ENCODE data around the gene MIPOL1. TPM values are rescaled to one million over a fixed set of nuclear protein-coding genes. Genes with fewer than 3 reads are reported as not detected.
"Not testable (repeated sequence)": the region's sequence is repeated elsewhere in the genome, so short reads cannot be mapped to it uniquely, and the experiment has no call there.

The MIPOL1 gene
- total RNA-seq, 1 donor from 2014 or later, result 12.3 TPM

DNA sequence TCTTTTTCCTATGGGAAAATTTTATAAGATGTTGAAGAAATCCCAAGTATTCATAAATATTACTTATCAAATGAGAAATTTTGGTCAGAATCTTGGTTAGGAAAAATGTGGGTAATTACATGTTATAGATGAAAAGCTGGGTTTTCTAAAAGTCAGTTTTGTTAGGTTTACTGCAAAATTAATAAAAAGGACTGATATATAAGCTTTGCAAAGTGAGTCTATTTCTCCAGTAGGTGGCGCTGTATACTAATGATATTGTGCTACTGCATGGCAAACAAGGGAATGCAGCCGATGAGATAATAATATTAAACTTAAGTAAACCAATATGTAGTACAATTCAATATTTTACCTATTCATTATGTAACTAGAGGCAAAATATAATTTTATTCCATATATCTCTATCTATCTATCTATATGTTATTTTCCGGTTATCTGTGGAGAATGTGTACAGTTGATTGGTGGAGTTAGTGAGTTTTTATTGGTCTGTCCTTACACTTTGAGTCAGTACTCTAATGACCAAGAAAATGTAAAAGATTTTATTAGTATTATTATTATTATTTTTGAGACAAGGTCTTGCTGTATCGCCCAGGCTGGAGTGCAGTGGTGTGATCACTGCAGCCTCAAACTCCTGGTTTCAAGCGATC lies 32.9 kb downstream of the MIPOL1 start:
- DNase-seq (ENCODE audit: extremely low read depth, low read depth, low spot score), result no peak

DNA sequence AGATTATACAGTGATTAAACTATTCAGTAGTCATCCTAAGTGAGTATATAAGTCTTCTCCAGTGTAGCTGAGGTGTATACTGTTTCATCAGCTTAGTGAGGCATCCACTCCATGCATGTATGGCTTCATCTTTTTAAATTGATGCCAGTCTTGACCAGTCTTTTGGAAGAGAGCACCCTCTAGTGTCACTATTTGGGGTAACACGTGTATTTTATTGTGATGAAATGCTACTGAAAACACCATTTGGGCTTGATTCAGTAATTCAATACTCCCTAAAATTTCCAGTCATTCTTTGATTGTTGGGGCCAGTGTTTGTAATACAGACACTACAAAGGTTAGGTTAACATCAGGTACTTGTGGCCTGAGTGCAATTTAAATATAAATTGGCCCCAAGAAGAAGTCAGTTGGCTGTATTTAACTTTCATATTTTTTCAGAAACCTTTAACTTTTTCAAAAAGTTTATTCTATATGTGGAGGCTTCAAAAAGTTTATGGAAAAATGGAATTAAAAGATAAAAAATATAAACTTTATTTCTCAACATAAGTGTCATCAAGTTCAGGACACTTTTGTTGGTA lies 35.3 kb downstream of the MIPOL1 start:
- no peak for DNase-seq (ENCODE audit: extremely low read depth, low read depth, low spot score)

DNA sequence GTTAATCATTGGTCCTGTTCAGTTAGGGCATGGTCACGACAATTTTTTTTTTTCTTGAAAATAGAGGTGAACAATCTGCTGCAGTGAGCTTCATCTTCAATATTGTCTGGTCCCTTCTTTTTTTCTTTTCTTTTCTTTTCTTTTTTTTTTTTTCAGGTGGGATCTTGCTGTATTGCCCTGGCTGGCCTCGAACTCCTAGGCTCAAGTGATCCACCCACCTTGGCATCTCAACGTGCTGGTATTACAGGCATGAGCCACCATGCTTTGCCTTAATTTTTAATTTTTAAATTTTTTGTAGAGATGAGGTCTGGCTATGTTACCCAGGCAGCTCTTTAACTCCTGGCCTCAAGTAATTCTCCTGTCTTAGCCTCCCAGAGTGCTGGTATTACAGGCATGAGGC lies 36.5 kb downstream of the MIPOL1 start:
- no peak for DNase-seq (ENCODE audit: extremely low read depth, low read depth, low spot score)

DNA sequence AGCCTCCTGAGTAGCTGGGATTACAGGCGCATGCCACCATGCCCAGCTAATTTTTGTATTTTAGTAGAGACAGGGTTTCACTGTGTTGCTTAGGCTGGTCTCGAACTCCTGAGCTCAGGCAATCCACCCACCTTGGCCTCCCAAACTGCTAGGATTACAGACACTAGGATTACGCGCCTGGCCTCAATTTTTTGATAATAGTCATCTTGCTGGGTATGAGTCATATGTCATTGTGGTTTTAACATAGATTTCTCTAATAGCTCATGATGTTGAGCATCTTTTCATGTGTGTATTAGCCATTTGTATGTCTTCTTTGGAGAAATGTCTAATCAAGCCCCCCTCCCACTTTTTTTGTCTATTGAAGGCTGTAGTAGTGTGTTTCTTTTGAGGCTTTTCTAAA lies 38.3 kb downstream of the MIPOL1 start:
- not testable (repeated sequence) for DNase-seq (ENCODE audit: extremely low read depth, low read depth, low spot score)

DNA sequence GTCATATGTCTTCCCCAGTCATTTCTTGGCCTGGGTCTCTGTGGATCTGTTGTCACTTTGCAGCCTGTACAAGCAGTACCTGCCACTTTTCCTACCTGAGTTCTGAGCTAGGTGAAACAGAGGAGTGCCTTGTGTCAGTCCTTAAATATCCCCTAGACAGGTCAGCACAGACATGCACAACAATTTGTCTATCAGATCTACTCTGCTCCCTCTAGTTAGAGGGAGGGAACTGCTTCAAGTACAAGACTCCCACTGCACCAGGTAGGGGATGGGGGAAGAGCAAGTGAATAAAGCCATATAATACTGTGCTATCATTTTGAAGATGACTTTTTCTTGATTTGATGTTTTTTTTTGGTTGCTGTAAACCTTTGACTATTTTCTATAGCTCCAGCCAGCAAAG lies 39.4 kb downstream of the MIPOL1 start:
- no peak for DNase-seq (ENCODE audit: extremely low read depth, low read depth, low spot score)

DNA sequence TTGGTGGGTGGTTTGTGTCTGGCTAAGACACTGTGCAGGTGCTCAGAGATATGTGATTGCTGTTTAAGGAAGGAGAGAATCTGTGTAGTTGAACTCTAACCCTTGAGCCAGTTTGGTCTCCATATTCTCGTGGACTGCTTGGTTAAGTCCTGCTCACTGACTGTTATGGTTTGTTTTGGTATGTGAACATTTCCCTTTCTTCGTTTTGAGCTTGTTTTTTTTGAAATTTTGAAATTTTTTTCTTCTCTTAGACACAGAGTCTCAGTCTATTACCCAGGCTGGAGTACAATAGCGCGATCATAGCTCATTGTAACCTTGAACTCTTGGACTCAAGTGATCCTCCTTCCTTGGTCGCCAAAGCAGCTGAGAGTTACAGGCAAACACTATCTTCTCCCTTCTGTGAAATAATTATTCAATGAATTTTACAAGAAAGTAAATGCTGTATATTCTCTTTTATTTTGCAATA lies 40.0 kb downstream of the MIPOL1 start:
- DNase-seq (ENCODE audit: extremely low read depth, low read depth, low spot score), result no peak

DNA sequence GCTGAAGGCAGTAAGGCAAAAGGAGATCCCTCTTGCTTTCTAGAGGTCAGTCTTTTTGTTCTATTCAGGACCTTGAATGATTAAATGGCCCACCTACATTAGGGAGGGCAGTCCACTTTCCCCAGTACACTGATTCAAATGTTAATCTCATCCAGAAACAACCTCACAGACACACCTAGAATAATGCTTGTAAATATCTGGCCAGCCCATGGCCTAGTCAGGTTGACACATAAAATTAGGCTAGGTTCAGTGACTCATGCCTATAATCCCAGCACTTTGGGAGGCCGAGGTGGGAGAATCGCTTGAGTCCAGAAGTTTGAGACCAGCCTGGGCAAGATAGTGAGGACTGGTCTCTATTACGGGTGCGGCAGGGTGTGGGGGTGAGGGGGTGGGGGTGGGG lies 43.5 kb downstream of the MIPOL1 start:
- no peak for DNase-seq (ENCODE audit: extremely low read depth, low read depth, low spot score)

DNA sequence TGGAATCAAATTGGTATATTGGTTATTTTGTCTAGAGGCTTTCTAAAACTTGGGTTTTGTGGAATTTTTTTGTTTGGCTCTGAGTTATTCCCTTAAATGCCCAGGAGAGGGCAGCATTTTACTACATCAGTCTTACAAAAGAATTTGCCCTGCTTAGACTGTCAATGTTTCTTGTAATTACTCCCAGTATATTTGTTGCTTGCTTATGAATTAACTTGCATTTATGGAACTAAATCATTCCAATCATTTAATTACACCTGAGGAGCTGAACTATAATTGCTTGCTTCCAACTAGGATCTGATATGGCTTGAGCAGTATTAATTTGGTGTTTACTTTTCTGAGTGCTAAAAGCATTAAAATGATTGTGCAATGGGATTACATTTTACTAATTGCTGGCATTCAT lies 48.7 kb downstream of the MIPOL1 start:
- peak; percentile 48 for DNase-seq (ENCODE audit: extremely low read depth, low read depth, low spot score)

DNA sequence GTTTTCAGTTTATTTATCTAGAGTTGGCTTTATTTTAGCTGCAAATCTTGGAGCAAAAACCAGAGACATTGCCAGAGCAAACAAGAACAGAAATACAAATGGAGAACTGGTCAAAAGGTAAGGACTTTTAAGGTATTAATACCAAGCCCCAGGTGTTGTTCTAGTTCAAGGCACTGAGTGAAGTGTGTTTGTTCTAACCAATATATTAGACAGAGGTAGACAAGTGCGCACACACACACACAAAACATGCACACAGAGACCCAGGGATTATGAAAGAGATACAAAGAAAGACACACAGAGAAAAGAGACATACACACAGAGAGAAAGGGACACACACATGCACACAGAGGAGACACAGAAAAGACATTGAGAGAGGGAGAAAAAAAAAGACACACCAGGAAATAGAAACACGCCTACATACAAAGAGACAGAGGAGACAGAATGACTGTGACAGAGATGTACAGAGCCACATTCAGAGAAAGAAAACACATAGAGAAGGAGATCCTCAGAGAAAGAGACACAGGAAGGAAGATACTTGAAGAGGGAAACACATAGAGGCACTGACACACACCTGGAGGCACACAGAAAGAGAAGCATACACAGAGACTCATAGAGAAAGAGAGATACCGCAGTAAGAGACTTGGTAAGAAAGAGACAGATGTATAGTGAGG lies 50.2 kb downstream of the MIPOL1 start:
- DNase-seq (ENCODE audit: extremely low read depth, low read depth, low spot score), result no peak

DNA sequence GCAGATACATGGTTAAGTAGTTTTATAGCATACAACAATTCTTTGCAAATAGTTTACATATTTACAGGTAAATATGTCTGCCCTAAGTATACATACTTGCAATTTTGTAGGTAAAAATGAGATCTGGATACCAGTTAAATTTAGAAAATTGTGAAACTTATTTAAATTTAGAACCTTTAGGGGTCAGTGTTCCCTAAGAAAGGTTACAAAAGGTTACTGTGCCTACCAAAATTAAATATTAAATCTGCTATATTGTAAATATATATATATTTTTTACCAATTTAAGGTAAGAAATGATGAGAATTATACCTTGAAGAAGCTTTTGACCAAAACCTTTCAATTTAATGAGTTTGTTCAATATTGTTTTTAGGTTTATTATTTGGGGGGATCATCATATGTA lies 54.0 kb downstream of the MIPOL1 start:
- no peak for DNase-seq (ENCODE audit: extremely low read depth, low read depth, low spot score)

DNA sequence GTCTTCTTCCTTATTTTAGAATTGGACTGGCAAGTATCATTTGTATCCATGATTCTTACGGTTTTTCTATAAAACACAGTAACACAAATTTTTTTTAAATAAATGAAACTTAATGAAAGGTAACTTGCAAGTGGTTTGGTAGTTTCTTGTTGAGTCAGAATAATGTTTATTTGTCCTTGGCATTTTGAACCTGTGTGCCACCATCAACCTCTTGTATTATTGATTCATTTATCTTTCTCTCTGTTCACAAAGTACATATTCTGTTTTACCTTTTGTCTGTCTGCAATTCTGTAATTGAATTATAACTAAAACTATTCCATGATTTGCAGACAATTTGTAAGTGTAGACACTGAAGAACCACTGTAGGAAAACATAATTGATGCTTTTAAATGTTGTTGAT lies 54.7 kb downstream of the MIPOL1 start:
- no peak for DNase-seq (ENCODE audit: extremely low read depth, low read depth, low spot score)

DNA sequence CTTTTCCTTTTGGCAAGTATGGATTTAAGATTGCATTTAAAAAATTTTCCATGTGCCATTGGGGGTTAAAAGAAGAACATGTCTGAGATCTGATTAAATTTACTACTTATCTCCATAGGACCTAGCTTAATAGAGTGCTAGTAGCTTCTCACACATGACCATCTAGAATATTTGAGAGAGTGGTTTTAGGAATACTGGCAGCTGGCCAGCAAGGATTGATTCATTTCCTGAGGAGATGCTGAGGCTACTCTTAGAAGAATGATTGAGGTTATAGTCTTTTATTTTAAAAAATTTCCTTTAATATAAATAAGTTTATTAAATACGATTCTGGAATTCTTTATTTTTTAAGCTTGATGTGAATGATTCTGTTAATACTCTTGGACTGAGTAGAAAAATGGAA lies 56.2 kb downstream of the MIPOL1 start:
- DNase-seq (ENCODE audit: extremely low read depth, low read depth, low spot score), result peak; percentile 70

DNA sequence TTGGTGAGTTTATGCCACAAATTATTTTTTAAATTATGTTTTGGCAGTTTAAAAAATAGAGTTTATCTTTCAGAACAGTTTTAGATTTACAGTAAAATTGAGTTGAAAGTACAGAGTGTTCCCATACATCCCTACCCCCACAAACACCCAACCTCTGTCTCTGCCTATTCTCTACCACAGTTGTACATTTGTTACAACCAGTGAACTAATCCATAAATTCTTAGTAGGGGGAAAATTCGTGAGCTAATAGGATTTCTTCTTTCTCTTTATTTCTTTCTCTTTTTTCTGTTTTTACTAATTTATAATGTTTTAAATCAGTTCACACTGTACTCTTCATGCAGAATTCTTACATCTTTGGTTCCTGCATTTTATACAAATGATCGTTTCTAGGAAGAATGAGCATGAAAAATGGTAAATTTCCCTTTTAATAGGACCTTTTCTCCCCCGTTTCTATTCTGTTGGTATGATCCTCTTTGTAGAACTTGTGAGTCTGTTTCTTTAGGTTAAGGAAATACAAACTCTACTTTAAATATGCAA lies 56.7 kb downstream of the MIPOL1 start:
- no peak for DNase-seq (ENCODE audit: extremely low read depth, low read depth, low spot score)

DNA sequence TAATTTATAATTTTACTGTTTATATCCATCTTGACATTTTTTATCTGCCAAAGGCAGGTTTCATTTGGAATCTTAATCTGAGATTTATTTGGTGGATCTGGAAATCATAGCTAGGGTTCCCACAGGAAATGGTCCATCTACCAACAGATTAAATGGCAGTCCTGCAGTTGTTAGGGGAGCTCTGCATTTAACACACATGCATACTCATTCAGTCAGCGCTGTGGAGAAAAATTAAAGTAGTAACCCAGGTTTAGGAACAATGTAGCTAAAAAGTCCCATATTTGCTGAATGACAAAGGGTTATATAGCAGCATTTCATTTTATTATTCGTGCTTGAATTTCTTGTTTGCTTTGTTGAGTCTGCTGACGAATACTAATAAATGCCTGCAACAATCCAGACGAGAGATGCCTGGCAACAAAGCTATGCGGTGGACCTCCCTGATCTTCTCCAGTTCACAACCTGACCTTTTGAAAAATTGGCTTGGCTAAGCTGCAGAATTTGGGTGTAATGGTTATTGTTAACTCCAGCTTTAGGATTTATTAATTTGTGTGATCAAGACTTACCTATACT lies 59.8 kb downstream of the MIPOL1 start:
- DNase-seq (ENCODE audit: extremely low read depth, low read depth, low spot score), result no peak

DNA sequence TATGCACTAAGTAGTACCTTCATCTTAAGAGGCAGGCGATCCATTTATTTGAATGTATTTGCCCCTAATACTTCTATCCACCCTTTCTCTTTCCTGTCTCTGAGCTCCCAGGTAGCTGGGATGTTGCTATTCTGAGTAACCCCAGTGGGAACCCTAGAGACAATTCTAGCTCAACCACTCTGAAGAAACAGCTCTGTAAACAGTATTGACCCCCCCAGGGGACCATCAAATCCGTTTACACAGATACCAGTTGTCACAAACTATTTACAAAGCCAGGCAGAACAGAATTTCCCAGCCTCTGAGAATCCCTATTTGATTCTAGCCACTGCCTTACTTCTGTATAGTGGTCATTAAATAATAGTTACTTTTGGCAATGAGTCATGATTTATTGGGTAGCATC lies 64.9 kb downstream of the MIPOL1 start:
- no peak for DNase-seq (ENCODE audit: extremely low read depth, low read depth, low spot score)

DNA sequence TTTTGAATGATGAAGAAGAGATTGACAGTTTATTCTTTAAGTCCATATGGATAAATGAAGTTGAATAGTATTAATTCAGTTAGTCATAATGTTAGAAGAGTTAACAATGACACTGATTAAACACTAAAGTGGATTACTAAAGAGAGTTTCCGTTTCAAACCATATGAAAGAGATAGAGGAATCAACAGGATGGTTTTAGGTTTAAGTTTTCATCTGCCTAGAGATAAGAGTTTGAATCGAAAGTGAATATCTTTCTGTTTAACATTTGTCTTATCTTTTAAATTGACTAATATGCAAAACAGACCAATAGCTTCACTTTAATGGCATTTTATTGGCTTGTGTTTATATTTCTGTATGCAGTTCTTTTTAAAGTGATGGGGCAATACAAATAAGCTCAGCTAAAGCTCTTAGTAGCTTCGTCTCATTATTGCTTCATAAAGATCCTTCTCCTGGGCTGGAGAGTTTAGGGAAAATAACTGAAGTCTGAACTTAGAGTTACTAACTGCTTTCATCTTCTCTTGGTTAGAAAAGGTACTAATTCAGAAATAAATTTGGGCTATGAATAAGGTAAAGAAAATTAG lies 66.0 kb downstream of the MIPOL1 start:
- DNase-seq (ENCODE audit: extremely low read depth, low read depth, low spot score), result no peak

DNA sequence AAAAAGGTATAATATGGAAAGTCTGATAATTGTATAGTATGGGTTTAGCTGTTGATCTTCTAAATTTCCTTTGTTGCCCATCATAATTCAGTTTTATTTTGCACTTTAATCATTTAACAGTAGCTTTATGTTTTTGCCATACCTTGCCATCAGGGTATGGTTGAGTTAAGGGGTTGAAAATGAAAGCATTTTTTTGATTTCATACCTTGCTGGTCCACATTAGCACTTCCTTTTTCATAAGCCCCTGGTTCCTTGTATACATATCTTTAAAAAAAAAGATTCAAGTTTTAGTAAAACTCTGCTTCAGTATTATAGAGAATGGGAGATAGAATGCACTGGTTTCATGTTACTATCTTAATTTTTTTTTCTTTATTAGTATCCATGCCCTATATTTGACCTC lies 71.1 kb downstream of the MIPOL1 start:
- no peak for DNase-seq (ENCODE audit: extremely low read depth, low read depth, low spot score)

DNA sequence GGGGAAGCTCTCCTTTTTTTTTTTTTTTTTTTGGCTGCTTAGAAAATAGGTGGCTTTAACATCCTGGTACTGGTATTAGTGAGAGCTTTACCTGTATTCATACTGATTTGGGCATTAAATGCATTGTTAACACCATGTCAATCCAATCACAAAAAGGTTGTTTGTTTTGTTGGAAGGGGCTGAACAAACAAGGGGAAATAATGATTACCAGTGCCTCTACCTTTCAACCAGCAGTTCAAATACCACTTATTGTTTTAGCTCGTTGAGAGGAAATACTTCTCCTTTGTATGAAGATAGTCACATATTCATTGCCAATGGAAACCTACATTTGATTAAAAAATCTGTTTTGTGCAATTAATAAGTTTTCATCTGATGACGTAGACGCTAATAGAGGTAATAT lies 72.9 kb downstream of the MIPOL1 start:
- no peak for DNase-seq (ENCODE audit: extremely low read depth, low read depth, low spot score)

DNA sequence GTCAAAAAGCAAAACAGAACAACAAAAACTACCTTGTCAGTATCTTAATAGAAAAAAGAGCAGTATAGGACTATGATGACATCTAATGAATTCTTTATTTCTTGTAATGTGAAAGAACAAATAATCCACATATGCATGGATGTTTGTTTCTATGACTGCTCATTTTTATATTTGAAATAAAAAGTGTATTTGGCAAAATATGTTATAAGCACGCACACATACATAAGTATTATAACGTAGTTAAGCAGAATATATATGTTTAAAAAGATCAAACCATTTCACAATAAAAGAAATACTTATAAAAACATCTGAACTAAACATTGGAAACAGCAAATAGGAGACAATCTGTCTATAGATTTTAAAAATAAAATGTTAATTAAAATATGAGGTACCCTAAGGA lies 74.8 kb downstream of the MIPOL1 start:
- no peak for DNase-seq (ENCODE audit: extremely low read depth, low read depth, low spot score)

DNA sequence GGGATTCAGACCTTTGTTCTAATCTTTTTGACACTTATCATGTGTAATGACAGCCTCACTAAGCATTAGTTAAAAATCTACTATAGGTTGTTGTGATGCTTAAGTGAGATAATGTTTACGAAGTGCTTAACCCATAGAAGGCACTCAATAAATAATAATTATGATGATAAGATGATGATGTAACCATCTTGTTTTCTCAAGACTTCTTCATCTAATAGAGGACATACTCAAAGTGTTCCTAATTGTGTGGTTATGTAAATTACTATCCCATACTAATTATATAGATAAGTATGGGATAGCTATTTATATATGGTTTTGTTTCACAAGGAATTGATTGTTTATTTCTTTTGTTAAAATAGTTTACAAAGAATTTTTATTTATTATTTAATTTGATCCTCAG lies 76.9 kb downstream of the MIPOL1 start:
- DNase-seq (ENCODE audit: extremely low read depth, low read depth, low spot score), result no peak

DNA sequence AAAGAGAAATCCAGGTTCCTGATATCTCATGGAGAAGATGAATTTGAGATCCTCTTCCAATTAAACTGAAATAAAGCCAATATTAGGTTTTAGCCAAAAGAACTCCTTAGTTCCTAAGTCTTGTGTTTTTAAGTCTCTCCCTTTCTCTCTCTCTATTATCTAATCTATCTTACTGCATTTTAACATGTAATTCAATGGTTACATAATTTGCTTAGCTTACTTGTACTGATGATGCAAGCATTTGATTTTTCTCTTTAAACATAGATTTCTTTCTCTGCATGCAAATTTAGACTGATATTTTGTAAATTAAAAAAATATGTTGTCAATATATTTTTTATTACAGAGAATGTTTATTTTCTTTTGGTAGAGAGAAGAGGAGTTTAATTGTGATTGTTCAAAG lies 78.2 kb downstream of the MIPOL1 start:
- no peak for DNase-seq (ENCODE audit: extremely low read depth, low read depth, low spot score)

All from glomerular endothelial cell (primary cell).